NCI-H128 (cell line): Measurements from ENCODE around the gene ZNF292.
"Not testable (repeated sequence)": the region's sequence is repeated elsewhere in the genome, so short reads cannot be mapped to it uniquely, and the experiment has no call there.

ENCODE experiments used
- DNase-seq: peaks from one replicate; lab custom pipeline; 2025; ENCODE audit not compliant: unreplicated experiment; lab: John Stamatoyannopoulos, UW

The ZNF292 gene

GRCh38 chr6:87154993-87155841 is at the start of gene ZNF292:
Gene ZNF292, plus strand, starts transcription at chr6:87155565. Its CDS starts 27 bp downstream, at chr6:87155592.
- peak; percentile 93 for DNase-seq

GRCh38 chr6:87105823-87106222 is 49.5 kb upstream of the ZNF292 start:
- DNase-seq: no peak

- DNase-seq: no peak
Observed at GRCh38 chr6:87110636-87111035, 44.7 kb upstream of the ZNF292 start.

- no peak for DNase-seq
Observed at GRCh38 chr6:87115402-87116135, 39.8 kb upstream of the ZNF292 start.

- no peak for DNase-seq
Observed at GRCh38 chr6:87116922-87117321, 38.4 kb upstream of the ZNF292 start.

- no peak for DNase-seq
Observed at GRCh38 chr6:87118054-87118453, 37.3 kb upstream of the ZNF292 start.

GRCh38 chr6:87122477-87122876 is 32.9 kb upstream of the ZNF292 start:
- DNase-seq: no peak

- no peak for DNase-seq
Observed at GRCh38 chr6:87124074-87124473, 31.3 kb upstream of the ZNF292 start.

GRCh38 chr6:87126501-87126900 is 28.9 kb upstream of the ZNF292 start:
- no peak for DNase-seq

- DNase-seq: no peak
Observed at GRCh38 chr6:87127737-87128136, 27.6 kb upstream of the ZNF292 start.

- DNase-seq: no peak
Observed at GRCh38 chr6:87136963-87137362, 18.4 kb upstream of the ZNF292 start.

- peak; percentile 48 for DNase-seq
Observed at GRCh38 chr6:87139236-87139635, 16.1 kb upstream of the ZNF292 start.

GRCh38 chr6:87139927-87140326 is 15.4 kb upstream of the ZNF292 start:
- DNase-seq: not testable (repeated sequence)

GRCh38 chr6:87146363-87146762 is 9.0 kb upstream of the ZNF292 start:
- no peak for DNase-seq

GRCh38 chr6:87150406-87150805 is 5.0 kb upstream of the ZNF292 start:
- DNase-seq: no peak

GRCh38 chr6:87151471-87151780 is 3.9 kb upstream of the ZNF292 start:
- no peak for DNase-seq

- no peak for DNase-seq
Observed at GRCh38 chr6:87151781-87152525, 3.4 kb upstream of the ZNF292 start.

GRCh38 chr6:87152526-87152955 is 2.8 kb upstream of the ZNF292 start:
- DNase-seq: no peak

GRCh38 chr6:87154641-87154992 is 748 bp upstream of the ZNF292 start:
- no peak for DNase-seq

GRCh38 chr6:87155842-87156815 is 764 bp downstream of the ZNF292 start:
- no peak for DNase-seq

GRCh38 chr6:87157596-87157995 is 2.2 kb downstream of the ZNF292 start:
- not testable (repeated sequence) for DNase-seq
